ENCODE results near the gene TMEM184B. TPM values are rescaled to one million over a fixed set of nuclear protein-coding genes. Genes with fewer than 3 reads are reported as not detected.

TMEM184B gene
- total RNA-seq, 1 experiment from 2014 or later, result 192 TPM

DNA sequence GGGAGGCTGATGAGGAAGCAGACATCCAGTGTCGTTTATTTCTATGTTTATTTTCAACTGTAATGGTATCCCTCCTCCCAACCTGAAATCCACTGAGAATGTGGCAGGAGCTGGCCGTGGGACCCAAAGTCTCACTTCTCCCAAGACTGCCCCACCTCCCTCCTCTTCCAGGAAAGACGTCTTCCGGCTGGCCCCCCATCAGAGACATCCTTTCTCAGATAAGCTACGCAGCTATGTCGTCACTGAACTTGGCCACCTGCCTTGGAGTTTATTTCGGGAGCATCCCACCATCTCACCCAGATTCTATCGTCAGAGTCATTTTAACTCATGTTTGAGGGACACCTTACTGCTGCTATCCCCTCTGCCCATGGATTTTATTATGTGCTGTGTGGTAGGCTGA lies 13.9 kb downstream of the TMEM184B start:
- Histone ChIP-seq H3K27me3 (ENCODE audit: insufficient read depth, low read depth) (no peaks in the 10 kb centered on the region), H3K4me1 (replicated peaks; ENCODE audit: insufficient read depth) (no peaks in the 10 kb centered on the region), H4K20me1 (ENCODE audit: insufficient read depth) (peaks cover 84% of the 10 kb centered on the region), H3K27ac (no peak overlapping the region), H3K9me3 (ENCODE audit: insufficient read depth, low read depth) (no peaks in the 10 kb centered on the region), H3K79me2 (ENCODE audit: low read depth) (peaks cover 100% of the 10 kb centered on the region), H3K4me2 (no peak overlapping the region), H3K4me3 (no peak overlapping the region), H3K36me3 (ENCODE audit: low read depth) (0 out of 2 replicates have a peak, but pooled peaks cover 5% of the 10 kb centered on the region), H3F3A (ENCODE audit: insufficient read depth, low read depth) (peaks cover 20% of the 10 kb centered on the region; the same call in 1 of the 2 replicates), H2AFZ (no peak overlapping the region), H3K9me2 (ENCODE audit: insufficient read depth) (no peaks in the 10 kb centered on the region)
- intact Hi-C loops (cut with micrococcal nuclease; ENCODE audit: unreplicated experiment), result no loop called here
- TF ChIP-seq, protein P1, sequence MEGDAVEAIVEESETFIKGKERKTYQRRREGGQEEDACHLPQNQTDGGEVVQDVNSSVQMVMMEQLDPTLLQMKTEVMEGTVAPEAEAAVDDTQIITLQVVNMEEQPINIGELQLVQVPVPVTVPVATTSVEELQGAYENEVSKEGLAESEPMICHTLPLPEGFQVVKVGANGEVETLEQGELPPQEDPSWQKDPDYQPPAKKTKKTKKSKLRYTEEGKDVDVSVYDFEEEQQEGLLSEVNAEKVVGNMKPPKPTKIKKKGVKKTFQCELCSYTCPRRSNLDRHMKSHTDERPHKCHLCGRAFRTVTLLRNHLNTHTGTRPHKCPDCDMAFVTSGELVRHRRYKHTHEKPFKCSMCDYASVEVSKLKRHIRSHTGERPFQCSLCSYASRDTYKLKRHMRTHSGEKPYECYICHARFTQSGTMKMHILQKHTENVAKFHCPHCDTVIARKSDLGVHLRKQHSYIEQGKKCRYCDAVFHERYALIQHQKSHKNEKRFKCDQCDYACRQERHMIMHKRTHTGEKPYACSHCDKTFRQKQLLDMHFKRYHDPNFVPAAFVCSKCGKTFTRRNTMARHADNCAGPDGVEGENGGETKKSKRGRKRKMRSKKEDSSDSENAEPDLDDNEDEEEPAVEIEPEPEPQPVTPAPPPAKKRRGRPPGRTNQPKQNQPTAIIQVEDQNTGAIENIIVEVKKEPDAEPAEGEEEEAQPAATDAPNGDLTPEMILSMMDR (conservative IDR thresholded peaks at IDR 0.05), result no peak
- TF ChIP-seq EZH2 (IDR thresholded peaks at IDR 0.05; ENCODE audit: low read depth), result no peak
- BruUV-seq (replicated peaks), result no TSS peak
- ChIA-PET CTCF (interaction anchor here (0.6 kb wide), 2 partner anchors 47 to 184 kb away, joined by 7 to 10 read pairs; no protein-coding TSS in a partner anchor), POLR2A (ENCODE audit: unreplicated experiment) (no interaction called here)
- no peak for DNase-seq

DNA sequence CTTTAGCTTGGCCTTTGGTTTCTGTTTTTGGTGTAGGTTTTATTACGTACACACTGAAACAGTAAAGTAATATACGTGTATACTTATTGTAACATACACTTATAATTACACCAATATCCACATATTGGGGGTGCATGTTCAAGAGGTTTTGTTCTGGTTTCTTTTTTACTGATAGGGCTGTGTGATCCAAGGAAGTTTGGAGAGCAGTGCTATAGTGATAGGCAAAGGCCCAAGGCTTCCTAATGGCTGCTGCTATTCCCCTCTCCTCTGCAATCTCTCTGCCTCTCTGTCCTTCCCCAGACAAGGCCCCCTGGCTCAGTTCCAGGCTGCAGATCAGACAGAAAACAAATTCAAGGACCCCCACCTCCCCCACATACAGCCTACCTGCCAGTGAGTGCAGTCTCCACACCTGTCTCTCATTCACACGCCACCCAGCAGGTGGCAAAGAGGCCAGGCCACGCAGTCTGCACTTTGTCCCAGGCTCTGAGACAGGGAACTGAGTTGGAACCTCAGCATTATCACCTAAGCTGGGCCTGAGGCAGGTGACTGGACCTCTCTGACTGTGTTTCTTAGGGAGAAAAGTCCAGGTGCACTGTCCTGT lies 15.1 kb downstream of the TMEM184B start:
- intact Hi-C loops (cut with micrococcal nuclease; ENCODE audit: unreplicated experiment), result no loop called here
- CTCF ChIA-PET, result no interaction called here
- TF ChIP-seq, protein P1 (conservative IDR thresholded peaks at IDR 0.05), result no peak
- no peak for TF ChIP-seq EZH2 (IDR thresholded peaks at IDR 0.05; ENCODE audit: low read depth)
- POLR2A ChIA-PET (ENCODE audit: unreplicated experiment), result interaction anchor here (0.6 kb wide), 1 partner anchor 55 kb away, joined by 3 read pairs; no protein-coding TSS in a partner anchor
- Histone ChIP-seq H3K27me3 (ENCODE audit: insufficient read depth, low read depth) (no peaks in the 10 kb centered on the region), H3K4me2 (no peak overlapping the region), H2AFZ (no peak overlapping the region), H3K4me1 (replicated peaks; ENCODE audit: insufficient read depth) (no peaks in the 10 kb centered on the region), H3K79me2 (ENCODE audit: low read depth) (peaks cover 99% of the 10 kb centered on the region), H3K4me3 (no peak overlapping the region), H3K27ac (peak overlapping the region; percentile 10; the same call in 1 of the 2 replicates), H3K9me2 (ENCODE audit: insufficient read depth) (no peaks in the 10 kb centered on the region), H3K36me3 (ENCODE audit: low read depth) (0 out of 2 replicates have a peak, but pooled peaks cover 5% of the 10 kb centered on the region), H3K9me3 (ENCODE audit: insufficient read depth, low read depth) (no peaks in the 10 kb centered on the region), H4K20me1 (ENCODE audit: insufficient read depth) (peaks cover 83% of the 10 kb centered on the region), H3F3A (ENCODE audit: insufficient read depth, low read depth) (peaks cover 16% of the 10 kb centered on the region; the same call in 1 of the 2 replicates)
- BruUV-seq (replicated peaks), result no TSS peak
- DNase-seq, result no peak

DNA sequence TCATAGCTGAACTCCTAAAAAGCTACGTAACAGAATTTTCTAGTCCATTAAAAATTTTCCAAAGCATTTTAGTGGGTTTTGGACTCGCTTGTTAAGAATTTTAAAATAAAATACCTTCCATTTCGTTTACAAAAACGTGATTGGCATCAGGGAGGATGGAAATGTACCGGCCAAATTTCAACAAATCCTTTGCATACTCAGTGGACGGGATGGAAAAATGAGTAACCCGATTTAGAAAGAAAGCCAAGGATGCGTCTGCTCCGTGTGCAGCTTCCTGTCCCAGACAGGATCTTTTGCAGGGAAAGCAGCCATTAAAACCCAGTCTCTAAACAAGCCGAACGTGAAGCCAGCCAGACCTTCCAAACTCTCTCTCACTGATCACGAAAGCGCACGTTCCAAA lies 15.6 kb downstream of the TMEM184B start:
- Histone ChIP-seq H3K36me3 (ENCODE audit: low read depth) (0 out of 2 replicates have a peak, but pooled peaks cover 10% of the 10 kb centered on the region), H4K20me1 (ENCODE audit: insufficient read depth) (peaks cover 83% of the 10 kb centered on the region), H3K4me2 (no peak overlapping the region), H3K4me3 (no peak overlapping the region), H3K27me3 (ENCODE audit: insufficient read depth, low read depth) (no peaks in the 10 kb centered on the region), H3K4me1 (replicated peaks; ENCODE audit: insufficient read depth) (no peaks in the 10 kb centered on the region), H3K9me3 (ENCODE audit: insufficient read depth, low read depth) (no peaks in the 10 kb centered on the region), H3F3A (ENCODE audit: insufficient read depth, low read depth) (peaks cover 16% of the 10 kb centered on the region; the same call in 1 of the 2 replicates), H3K79me2 (ENCODE audit: low read depth) (peaks cover 99% of the 10 kb centered on the region), H2AFZ (no peak overlapping the region), H3K9me2 (ENCODE audit: insufficient read depth) (no peaks in the 10 kb centered on the region), H3K27ac (no peak overlapping the region)
- TF ChIP-seq, protein P1 (conservative IDR thresholded peaks at IDR 0.05), result no peak
- no peak for TF ChIP-seq EZH2 (IDR thresholded peaks at IDR 0.05; ENCODE audit: low read depth)
- intact Hi-C loops (cut with micrococcal nuclease; ENCODE audit: unreplicated experiment), result no loop called here
- no peak for DNase-seq
- CTCF ChIA-PET, result no interaction called here
- POLR2A ChIA-PET (ENCODE audit: unreplicated experiment), result interaction anchor here (0.6 kb wide), 1 partner anchor 55 kb away, joined by 3 read pairs; no protein-coding TSS in a partner anchor
- BruUV-seq (replicated peaks), result no TSS peak

All from PC-9 (cell line).